ENCODE results near the gene IRAK1.

Gene IRAK1

DNA sequence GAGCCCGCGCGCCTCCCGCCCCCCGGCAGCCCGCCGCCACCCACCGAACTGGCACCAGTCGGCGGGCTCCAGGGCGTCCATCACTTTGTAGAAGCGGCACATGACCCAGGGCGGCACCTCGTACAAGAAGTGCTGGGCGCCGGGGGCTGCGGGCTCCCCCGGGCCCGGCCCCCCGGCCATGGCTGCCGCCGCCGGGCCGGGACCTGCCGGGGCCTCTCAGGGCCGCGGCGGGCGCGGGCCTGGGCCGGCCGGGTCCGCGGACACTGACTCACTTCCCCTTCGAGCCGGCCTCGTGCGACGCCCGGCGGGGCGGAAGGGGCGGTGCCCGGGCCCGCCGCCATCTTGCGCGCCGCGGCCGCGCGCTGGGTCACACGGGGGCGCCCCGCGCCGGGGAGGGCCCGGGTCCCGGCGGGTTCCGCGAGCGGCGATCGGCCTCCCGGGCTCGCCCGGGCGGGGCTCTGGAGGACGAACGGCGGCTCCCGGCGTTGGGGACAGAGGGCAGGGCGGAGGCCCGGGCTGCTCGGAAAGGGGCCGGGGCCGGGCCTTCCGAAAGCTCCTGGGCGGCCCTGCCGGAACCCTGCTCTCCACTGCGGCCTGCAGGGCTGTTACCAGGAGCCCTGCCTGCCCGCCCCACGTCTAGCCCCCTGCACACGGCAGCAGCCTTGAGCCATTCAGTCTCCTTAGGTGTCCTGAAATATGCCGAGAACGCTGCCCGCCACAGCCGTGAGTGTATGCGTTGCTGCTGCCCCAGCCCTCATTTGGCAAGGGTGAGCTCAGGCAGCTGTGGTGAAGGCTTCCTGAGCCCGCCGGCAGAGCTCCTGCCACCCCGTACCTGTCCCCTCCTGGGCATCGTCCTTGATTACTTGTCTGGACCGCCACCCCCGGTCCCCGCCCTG is at the start of gene IRAK1:
Gene IRAK1, minus strand, starts transcription at position 270 of the 896 bp plus-strand sequence. Its CDS starts 90 bp downstream, at position 180.
- DNase-seq, result peak; percentile 63 to 83 (median 64)

DNA sequence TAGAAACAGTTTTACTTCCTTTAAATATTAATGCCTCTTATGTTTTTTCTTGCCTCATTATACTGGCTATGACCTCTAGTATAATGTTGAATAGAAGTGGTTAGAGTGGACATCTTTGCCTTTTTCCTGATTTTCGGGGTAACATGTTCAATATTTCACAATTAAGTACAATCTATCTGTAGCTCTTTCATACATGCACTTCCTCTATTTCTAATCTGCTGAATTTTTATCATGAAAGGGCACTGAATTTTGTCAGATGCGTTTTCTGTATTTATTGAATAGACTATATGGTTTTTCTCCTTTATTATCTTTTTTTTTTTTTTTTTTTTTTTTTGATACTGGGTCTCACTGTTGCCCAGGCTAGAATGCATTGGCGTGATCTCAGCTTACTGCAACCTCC is 48.9 kb upstream of the IRAK1 start:
- DNase-seq, result no peak

DNA sequence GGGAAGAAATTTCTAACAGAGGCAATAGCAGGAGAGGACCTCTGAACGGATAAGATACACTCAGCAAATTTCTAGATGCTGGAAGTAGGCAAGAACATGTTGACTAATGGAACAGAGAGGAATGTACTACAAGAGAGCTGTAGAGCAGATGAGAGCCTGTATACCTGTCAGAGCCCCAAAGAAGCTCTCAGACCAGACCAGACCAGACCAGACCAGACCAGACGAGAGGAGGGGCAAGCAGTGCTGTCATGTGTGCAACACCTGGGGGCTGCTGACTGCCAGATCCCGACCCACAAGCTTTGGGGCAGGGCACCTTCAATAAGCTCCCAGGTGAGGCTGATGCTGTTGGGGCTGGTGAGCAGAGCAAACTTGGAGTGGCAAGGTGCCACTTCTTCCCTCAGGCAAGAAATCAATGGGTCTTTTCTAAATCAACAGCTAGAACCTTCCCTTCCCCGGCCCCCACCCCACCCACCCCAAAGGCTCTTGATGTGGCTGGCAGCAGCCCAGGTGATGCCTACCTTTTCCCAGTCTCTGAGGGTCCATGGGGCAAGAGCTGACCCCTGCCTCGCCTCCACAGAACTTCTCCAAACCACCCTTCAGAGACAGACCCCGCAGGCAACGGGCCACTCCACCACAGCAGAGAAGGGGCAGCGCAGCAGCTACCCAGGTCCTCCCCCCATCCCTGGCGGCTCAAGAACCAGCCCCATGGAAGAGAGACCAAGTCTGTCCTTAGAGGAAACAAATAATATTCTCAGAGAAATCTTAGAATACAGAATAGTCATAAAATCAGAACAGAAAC is 45.1 kb upstream of the IRAK1 start:
- no peak for DNase-seq

DNA sequence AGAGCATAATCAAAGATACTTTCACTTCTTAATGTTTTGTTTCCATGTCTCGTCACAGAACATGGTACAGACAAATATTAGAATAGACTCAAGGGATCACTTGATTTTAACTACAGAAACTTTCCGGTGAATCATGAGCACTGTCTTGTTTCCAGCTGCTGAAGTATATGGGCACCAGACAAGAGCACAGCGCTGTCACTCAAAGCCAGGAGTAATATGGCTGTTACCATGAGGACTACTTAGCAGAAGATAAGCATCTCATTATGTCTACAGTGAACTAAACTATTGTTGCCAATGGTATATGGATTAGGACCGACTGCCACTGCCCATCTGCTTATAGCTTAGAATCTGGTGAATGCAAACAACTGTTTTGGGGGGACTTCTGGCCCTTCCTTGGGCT is 43.5 kb upstream of the IRAK1 start:
- no peak for DNase-seq

DNA sequence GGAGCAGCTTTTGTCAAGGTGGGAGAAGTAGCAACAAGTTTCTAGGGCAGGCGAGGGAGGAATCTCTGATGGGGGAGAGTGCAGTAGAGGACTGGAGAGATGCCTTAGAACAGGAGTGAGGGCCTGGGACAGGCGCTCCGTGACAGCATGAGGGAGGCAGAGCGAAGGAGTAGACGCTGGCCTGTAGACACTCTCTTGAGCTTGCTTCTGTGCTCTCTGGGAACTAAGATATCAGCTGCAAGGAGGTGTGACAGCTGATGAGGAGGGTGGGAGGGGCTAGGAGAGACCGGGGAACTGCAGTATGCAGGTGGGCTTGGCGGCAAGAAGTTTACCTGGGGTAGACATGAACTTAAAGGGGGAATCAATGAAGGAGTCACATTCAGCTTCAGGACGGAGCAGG is 42.1 kb upstream of the IRAK1 start:
- DNase-seq, result no peak

DNA sequence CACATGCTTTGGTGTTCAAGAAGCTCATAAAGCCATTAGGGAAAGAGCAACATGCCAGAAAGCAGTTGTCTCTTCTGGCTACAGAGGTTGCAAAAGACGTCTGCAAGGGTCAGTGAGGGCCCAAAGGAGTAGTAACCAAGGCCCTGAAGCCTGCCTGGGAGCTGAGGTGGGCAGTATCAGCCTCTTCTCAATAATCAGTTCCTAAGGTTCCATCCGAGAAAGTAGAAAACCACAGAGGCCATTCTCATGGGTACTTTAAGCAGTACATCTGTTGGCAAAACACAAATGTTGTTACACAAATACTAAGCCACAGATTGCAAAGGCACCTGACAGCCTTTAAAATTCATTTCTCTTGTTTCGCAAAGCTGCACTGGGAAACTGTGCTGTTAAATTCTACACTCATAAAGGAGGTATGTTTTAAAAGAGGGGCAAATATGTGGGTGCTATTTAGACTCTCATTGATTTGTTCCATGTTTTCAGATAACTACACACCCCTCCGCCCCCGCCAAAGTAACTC is 40.1 kb upstream of the IRAK1 start:
- no peak for DNase-seq

DNA sequence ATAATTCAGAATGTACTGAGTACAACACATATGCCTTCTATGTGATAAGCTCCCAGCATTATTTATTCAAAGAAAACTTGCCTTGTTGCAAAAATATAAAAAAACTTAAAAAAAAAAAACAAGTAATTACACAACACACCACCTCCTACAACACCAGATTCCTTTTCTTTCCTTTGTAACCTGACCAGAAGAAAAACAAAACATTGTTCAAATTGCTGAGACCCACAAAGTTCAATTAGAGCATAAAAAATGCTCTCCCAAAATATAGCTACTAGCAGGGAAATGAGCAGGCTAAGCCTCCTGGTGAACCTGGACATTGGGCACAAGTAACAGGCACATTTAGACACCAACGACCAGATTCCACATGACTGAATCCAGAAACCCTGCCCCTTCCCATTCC is 39.5 kb upstream of the IRAK1 start:
- no peak for DNase-seq

DNA sequence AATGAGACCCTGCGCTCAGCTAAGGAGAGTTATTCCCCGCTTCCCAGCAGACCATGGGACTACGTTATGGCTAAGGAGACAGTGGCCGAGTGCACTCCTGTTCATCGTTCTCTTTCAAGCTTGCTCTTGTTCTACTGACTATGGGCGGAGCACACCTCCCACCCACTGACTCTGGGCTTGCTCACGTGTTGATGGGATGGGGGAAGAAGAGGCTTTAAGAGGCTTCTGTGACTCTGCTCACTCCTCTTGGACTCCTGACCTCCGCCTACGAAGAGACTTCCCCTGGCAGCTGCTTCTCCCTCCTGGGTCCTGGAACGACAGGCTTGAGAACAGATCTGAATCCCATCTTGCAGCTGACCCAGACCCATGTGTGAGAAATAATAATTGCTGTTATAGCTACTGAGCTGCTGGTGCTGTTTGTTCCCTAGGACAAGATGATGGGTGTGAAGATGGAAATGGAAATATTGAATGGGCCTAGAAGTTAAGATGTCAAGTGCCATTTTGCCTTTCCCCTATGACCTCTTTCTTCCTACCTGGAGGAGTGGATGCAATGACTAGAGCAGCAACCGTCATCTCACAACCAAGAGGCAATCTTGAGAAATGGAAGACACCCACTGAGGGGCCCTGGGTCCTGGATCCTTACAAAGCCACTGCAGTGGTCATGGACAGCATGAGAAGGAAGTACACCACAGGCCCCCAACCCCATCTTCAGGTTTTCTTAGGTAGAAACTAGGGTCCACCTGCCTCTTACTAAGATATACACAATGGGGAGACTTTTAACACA is 38.7 kb upstream of the IRAK1 start:
- no peak for DNase-seq

DNA sequence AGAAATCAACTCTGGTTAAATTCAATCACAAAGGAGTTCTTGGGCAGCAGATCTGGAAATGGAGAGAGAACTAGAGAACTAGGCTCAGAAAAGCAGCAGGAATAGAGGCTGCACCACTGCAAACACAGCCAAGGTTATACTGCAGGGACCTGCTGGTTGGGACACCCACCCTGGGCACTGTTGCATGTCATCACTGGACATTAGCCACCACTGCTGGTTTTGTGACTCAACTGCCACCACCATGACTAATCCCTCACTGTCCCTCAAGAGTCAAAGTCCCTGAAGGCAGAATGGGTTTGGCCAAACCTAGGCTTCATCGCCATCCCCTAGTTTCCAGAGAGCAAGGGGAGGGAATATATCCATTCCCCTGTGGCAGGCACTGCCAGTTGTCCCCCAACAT is 38.1 kb upstream of the IRAK1 start:
- no peak for DNase-seq

DNA sequence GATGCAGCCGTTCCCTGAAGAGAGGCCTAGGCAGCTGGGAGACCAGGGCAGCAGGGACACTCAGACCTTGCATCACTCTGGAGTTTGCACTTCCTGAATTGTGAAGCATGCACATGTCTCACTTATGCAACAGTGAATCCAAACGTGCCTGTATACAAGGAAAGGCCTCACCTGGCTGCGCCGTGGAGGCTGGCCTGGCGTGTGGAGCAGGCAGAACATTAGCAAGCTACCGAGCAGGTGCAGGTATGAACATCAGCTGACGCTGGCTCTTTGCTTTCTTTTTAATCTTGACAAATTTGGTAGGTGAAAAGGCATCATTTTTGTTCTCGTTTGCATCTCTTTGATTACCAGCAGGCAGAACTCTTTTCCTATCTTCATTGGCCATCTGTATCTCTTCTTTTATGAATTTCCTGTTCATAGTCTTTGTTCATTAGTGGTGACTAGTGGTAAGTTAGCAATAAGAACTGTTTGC is 37.1 kb upstream of the IRAK1 start:
- peak in 1 of 3 experiments; percentile 36 for DNase-seq

DNA sequence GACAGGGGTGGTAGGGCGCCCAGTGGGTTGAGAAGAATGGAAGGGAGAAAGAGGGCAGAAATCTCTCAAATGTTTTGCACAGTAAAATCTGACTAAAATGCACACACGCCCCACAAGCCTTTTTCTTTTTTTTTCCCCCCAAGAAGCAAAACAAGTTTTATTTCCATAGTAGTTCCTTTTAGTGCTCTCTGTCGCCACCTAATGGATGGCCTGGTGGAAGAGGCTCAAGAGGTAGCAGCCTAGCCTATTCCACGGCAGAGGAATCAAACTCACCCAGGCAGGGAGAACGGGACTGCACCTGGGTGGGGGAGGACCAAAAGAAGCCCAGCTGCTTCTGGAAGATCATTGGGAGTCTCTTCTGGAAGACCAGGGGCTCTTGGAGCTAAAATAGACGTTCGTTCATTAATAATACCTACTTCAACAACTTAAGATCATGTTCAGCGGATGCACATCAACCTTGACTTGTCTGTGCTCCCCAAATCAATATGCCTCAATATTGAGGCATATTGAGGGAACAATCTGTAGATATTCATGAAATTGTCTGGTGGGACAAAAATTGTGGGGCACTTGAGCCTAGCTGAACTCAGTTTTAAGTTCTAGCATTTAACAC is 31.6 kb upstream of the IRAK1 start:
- DNase-seq, result peak; percentile 22 to 72 (median 53)

DNA sequence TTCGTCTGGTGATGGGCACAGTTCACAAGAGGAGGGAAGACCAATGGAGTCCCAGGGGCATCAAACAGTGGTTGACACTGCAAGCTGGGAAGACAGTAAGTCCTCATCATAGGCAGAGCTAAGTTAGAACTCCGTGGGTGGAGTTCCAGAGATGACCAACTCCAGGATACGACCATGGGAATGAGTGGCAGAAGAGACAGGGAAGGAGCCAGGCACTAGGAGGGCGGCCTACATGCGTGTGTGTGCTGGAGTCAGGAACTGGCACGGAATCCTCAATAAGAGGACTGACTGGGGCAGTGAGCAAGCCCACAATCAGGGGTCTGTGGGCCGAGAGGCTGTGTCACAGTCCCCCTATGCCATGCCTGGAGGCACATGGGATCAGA is 30.4 kb upstream of the IRAK1 start:
- no peak for DNase-seq

DNA sequence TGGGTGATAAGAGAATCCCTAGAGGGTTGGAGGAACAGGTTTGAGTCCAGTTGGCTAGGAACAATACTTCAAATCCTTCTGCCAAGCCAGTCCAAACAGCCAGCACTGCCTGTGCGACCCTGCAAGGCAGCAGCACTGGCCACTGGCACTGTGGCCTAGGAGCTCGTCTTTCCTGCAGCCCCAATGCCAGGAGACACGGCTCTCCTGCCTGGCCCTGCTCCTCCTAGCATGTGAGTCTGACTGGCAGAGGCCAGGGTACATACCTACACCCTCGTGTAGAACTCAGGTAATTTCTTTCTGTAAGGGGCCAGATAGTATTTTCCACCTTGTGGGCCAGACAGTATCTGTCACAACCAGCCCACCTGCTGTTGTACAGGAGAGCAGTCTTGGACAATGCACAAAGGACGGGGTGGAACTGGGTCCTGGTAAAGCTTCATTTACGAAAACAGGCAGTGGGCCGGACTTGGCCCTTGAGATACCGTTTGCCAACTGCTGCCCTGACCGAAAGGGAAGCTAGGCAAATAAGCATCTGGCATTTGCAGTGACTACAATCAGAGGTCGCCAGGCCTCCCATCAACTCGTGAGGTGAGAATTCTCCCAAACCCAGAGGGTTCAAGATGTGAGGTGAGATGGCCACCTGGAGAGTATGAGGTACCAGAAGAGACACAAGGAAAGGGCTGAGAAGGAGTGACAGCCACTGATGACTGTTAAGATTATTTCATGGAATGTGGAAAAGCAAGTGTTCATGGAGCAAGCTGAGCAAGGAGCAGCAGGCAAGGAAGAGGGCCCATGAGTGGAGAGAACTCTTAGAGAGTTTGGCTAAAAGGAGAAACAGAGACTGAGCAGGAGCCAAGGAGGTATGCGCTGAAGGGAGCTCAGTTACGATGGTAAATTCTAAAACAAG is 29.8 kb upstream of the IRAK1 start:
- DNase-seq, result no peak

DNA sequence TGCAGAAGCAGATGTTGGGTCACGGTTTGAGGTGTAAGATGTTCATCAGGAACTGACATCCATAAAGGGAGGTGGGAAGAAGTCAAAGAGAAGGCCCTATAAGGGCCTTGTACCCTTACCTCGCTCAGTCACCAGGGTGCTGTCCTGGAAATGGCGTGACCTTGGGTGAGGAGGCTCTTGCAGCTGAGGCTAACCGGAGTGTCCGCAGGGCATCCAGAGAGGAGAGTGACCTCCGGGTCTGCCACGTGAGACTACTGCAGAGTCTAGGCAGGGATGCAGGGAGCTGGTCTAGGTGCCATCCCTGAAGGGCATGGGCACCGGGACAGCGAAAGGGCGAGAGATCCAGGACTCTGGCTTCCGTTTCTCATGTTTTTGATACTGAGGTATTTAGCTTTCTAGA is 28.7 kb upstream of the IRAK1 start:
- DNase-seq, result no peak

DNA sequence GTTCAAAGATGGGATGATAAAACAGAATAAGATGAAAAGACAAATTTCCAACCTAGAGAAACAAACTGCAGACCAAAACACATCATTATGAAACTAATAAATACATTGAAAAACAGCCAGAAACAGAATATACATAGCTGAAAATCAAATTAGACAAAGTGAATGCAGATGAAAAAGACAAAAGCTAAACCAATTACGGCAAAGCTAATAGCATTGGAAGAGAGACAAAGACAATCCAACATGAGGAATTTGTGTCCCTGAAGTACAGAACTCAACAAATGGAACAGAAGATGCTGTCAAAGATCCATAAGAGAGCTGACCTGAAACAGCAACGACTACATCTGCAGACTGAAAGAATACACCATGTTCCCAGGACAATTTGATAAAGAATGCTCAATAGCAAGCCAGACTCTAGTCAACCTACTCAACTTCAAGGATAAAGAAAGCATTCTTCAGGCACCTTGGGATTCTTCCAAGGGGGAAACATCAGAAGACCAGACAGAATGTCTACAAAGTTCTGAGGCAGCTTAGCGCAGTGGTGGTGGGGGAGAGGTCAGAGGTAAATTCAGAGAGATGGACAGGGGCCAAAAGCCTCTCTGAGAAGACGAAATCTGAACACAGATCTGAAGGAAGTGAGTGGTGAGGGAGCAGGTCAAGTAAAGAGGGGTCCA is 27.4 kb upstream of the IRAK1 start:
- no peak for DNase-seq

DNA sequence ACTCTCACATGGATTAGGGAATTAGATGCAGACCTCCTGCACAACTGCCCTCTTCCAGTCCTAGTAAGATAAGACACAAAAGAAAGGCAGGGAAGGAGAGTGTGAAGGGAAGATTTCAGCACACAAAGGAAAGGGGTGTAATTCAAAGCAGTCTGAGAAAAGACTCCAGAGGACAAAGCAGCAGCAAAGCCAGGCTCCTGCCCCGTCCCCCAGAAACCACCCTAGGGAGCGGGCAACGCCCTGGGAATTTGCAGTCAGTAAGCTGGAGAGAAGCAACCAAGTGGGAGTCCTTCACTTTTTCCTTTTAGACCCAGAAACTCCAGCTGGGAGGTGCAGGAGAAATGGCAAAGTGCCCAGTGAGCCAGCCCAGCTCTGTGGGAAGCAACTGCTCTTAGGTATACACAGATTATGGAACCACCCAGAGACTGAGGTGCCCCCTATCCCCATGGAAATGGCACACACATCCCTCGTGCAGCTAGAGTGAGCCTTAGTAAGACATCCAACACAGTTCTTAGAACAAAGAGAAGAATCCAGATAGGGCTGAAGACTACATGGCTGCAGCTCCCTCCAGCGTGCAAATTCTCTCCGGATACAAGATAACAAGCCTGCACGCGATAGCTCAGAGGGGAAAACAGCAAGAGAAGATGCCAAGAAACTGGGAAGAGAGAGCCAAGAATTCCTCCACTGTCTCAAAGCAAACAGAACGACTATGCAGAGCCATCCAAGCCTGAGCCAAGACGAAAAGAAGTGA is 26.5 kb upstream of the IRAK1 start:
- peak in 1 of 3 experiments; percentile 30 for DNase-seq

DNA sequence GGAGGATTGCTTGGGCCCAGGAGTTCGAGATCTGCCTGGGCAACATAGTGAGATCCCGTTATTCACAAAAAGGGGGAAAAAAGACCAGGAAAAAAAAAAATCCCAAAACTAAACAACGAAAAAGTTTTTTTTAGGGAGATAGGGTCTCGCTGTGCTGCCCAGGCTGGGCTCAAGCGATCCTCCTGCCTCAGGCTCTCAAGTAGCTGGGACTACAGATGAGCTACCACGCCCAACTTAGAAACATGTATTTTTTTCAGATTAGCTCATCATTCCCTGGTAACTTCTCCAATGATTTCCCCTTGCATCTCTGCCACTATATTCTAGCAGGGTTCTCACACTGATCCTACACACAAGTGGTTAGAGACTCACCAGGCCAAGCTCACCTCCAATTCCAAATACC is 24.4 kb upstream of the IRAK1 start:
- DNase-seq, result no peak

DNA sequence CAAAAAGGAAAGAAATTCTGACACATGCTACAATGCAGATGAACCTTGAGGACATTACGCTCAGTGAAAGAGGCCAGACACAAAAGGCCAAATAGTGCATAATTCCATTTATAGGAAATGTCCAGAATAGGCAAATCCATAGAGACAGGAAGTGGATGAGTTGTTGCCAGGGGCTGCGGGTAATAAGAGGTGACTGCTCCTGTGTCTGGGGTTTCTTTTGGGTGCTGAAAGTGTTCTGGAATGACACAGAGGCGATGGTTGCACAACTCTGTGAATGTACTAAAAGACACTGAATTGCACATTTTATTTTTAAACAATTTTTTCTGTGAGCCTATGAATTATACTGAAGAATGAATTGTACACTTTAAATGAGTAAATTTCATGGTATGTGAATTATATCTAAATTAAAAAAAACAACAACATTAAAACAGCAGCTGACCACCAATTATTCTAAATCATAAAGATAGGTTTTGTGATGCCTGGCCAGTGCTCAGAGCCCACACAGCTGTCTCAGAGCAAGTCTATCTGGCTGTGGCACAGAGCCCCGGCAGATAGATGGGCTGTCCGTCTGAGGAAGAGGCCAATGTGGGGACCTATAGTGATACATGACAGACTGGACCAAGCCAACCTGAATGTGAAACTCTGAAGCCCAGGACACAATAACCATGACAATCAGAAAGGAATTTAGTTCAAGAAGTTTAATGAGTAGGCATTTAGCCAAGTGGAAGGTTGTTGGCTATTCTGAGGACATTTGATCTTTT is 23.5 kb upstream of the IRAK1 start:
- no peak for DNase-seq

DNA sequence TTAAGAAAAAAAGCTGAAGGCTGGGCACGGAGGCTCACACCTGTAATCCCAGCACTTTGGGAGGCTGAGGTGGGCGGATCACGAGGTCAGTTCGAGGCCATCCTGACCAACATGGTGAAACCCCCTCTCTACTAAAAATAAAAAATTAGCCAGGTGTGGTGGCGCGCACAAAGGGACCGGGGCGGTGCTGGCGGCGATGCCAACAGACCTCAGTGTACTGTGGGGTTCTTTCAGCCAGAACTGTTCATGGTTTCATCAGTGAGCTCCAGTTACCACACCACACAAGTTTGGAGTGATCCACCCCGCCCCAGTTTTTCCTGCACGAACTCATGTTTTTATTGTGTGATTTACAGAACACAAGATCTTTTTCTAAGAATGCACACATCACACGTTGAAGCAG is 21.2 kb upstream of the IRAK1 start:
- DNase-seq, result no peak

Measured in NCI-H1417 (cell line).